ENCODE measurements around the gene ACAT1.

GRCh38 chr11:108142304-108142703, 20.9 kb downstream of the ACAT1 start:
- TF ChIP-seq CTCF (conservative IDR thresholded peaks at IDR 0.05; ENCODE audit: low read depth, low read length) = no peak
- no peak for TF ChIP-seq USF2 (IDR thresholded peaks at IDR 0.05; ENCODE audit: low read depth, low read length)
- no peak for TF ChIP-seq BHLHE40 (IDR thresholded peaks at IDR 0.05; ENCODE audit: low read depth, low read length)
- TF ChIP-seq CHD1 (IDR thresholded peaks at IDR 0.05; ENCODE audit: low read depth, low read length) = no peak
- no peak for TF ChIP-seq CEBPB (IDR thresholded peaks at IDR 0.05; ENCODE audit: low read depth, low read length)
- TF ChIP-seq RAD21 (IDR thresholded peaks at IDR 0.05; ENCODE audit: low read length) = no peak
- no peak for TF ChIP-seq FOS (IDR thresholded peaks at IDR 0.05; ENCODE audit: low read depth, low read length)
- TF ChIP-seq ELK1 (IDR thresholded peaks at IDR 0.05; ENCODE audit: borderline replicate concordance, low read depth, low read length) = no peak
- TF ChIP-seq POLR2A (IDR thresholded peaks at IDR 0.05; ENCODE audit: low read depth, low read length) = no peak
- TF ChIP-seq MAFK (IDR thresholded peaks at IDR 0.05; ENCODE audit: low read depth, low read length) = no peak
- no peak for TF ChIP-seq SMC3 (IDR thresholded peaks at IDR 0.05; ENCODE audit: low read depth, low read length)
- TF ChIP-seq NFE2L2 (IDR thresholded peaks at IDR 0.05; ENCODE audit: low read depth, low read length) = no peak
- no peak for TF ChIP-seq RFX5 (IDR thresholded peaks at IDR 0.05; ENCODE audit: low read depth, low read length)

All from IMR-90 (cell line).